Fibroblast of skin of right biceps (primary cell): ENCODE data around the gene CRTAC1.

ENCODE experiments used
- DNase-seq: peaks from one replicate; pipeline ENCODE4 v3.0.0-alpha.2; 2013

CRTAC1 gene

GRCh38 chr10:97922022-97922758, 108.2 kb downstream of the CRTAC1 start:
- DNase-seq = no peak

GRCh38 chr10:97921581-97922021, 108.8 kb downstream of the CRTAC1 start:
- no peak for DNase-seq

- no peak for DNase-seq
These were observed 109.6 kb downstream of the CRTAC1 start for GRCh38 chr10:97920865-97921264.

- DNase-seq = no peak
These were observed 111.4 kb downstream of the CRTAC1 start for GRCh38 chr10:97919012-97919411.

- no peak for DNase-seq
These were observed 113.8 kb downstream of the CRTAC1 start for GRCh38 chr10:97916586-97916985.

- no peak for DNase-seq
These were observed 114.9 kb downstream of the CRTAC1 start for GRCh38 chr10:97915346-97916131.

GRCh38 chr10:97914837-97915211, 115.6 kb downstream of the CRTAC1 start:
- DNase-seq = peak; percentile 49

- no peak for DNase-seq
These were observed 116.1 kb downstream of the CRTAC1 start for GRCh38 chr10:97914171-97914836.

GRCh38 chr10:97913614-97914013, 116.8 kb downstream of the CRTAC1 start:
- no peak for DNase-seq

- no peak for DNase-seq
These were observed 117.2 kb downstream of the CRTAC1 start for GRCh38 chr10:97913193-97913592.

GRCh38 chr10:97911217-97911616, 119.2 kb downstream of the CRTAC1 start:
- no peak for DNase-seq

- DNase-seq = no peak
These were observed 119.8 kb downstream of the CRTAC1 start for GRCh38 chr10:97910661-97911060.

GRCh38 chr10:97907830-97908229, 122.6 kb downstream of the CRTAC1 start:
- DNase-seq = no peak

- DNase-seq = no peak
These were observed 123.2 kb downstream of the CRTAC1 start for GRCh38 chr10:97907211-97907610.

- DNase-seq = no peak
These were observed 125.1 kb downstream of the CRTAC1 start for GRCh38 chr10:97905276-97905675.

GRCh38 chr10:97904576-97904975, 125.8 kb downstream of the CRTAC1 start:
- DNase-seq = no peak

GRCh38 chr10:97904018-97904381, 126.4 kb downstream of the CRTAC1 start:
- no peak for DNase-seq

- no peak for DNase-seq
These were observed 127.0 kb downstream of the CRTAC1 start for GRCh38 chr10:97903128-97904017.

- DNase-seq = no peak
These were observed 129.0 kb downstream of the CRTAC1 start for GRCh38 chr10:97901381-97901780.

GRCh38 chr10:97898429-97898828, 132.0 kb downstream of the CRTAC1 start:
- no peak for DNase-seq

- DNase-seq = no peak
These were observed 133.6 kb downstream of the CRTAC1 start for GRCh38 chr10:97896756-97897358.

GRCh38 chr10:97895915-97896314, 134.5 kb downstream of the CRTAC1 start:
- DNase-seq = no peak
